ENCODE results near the gene GPC3. TPM values are rescaled to one million over a fixed set of nuclear protein-coding genes. Genes with fewer than 3 reads are reported as not detected.

The GPC3 gene
- total and polyA plus RNA-seq, 2 experiments from 2014 or later: 36.8 to 60.1 TPM

- Histone ChIP-seq H3K27ac (ENCODE audit: low read depth) (no peak overlapping the region), H3F3A (replicated peaks; ENCODE audit: low read depth) (no peaks in the 10 kb centered on the region), H2AFZ (no peak overlapping the region), H3K4me2 (no peak overlapping the region), H3K27me3 (ENCODE audit: insufficient read depth) (no peaks in the 10 kb centered on the region), H4K20me1 (replicated peaks; ENCODE audit: insufficient read depth) (no peaks in the 10 kb centered on the region), H3K4me1 (ENCODE audit: insufficient read depth) (peaks cover 14% of the 10 kb centered on the region), H3K9me2 (ENCODE audit: insufficient read depth) (no peaks in the 10 kb centered on the region), H3K4me3 (no peak overlapping the region), H3K36me3 (ENCODE audit: insufficient read depth) (no peaks in the 10 kb centered on the region), H3K79me2 (replicated peaks; ENCODE audit: insufficient read depth) (no peaks in the 10 kb centered on the region)
- no peaks in the 10 kb centered on the region for H3K9me3 Mint-ChIP-seq
- ATAC-seq (no peak), DNase-seq (ENCODE audit: low spot score) (no peak)
- H3K4me3 Mint-ChIP-seq: no peak overlapping the region
- no peaks in the 10 kb centered on the region for H3K36me3 Mint-ChIP-seq (ENCODE audit: low read depth)
- no peak overlapping the region for H3K27ac Mint-ChIP-seq
- H3K4me1 Mint-ChIP-seq: peaks cover 18% of the 10 kb centered on the region
- no peaks in the 10 kb centered on the region for H3K27me3 Mint-ChIP-seq (ENCODE audit: insufficient read depth, low read depth, poor library complexity)
- no peak for TF ChIP-seq ZNF331 (CRISPR knock-in tag; IDR thresholded peaks at IDR 0.05; ENCODE audit: low read depth)
- no peak for TF ChIP-seq EZH2phosphoT487 (IDR thresholded peaks at IDR 0.05; ENCODE audit: unreplicated experiment)
- no peak for TF ChIP-seq ETS1 (IDR thresholded peaks at IDR 0.05)
- TF ChIP-seq ZNF114 (CRISPR knock-in tag; IDR thresholded peaks at IDR 0.05): no peak
- no peak for TF ChIP-seq EZH2 (IDR thresholded peaks at IDR 0.05; ENCODE audit: low read depth, unreplicated experiment)
- no peak for TF ChIP-seq JUNB (IDR thresholded peaks at IDR 0.05; ENCODE audit: unreplicated experiment)
- TF ChIP-seq, protein P1, sequence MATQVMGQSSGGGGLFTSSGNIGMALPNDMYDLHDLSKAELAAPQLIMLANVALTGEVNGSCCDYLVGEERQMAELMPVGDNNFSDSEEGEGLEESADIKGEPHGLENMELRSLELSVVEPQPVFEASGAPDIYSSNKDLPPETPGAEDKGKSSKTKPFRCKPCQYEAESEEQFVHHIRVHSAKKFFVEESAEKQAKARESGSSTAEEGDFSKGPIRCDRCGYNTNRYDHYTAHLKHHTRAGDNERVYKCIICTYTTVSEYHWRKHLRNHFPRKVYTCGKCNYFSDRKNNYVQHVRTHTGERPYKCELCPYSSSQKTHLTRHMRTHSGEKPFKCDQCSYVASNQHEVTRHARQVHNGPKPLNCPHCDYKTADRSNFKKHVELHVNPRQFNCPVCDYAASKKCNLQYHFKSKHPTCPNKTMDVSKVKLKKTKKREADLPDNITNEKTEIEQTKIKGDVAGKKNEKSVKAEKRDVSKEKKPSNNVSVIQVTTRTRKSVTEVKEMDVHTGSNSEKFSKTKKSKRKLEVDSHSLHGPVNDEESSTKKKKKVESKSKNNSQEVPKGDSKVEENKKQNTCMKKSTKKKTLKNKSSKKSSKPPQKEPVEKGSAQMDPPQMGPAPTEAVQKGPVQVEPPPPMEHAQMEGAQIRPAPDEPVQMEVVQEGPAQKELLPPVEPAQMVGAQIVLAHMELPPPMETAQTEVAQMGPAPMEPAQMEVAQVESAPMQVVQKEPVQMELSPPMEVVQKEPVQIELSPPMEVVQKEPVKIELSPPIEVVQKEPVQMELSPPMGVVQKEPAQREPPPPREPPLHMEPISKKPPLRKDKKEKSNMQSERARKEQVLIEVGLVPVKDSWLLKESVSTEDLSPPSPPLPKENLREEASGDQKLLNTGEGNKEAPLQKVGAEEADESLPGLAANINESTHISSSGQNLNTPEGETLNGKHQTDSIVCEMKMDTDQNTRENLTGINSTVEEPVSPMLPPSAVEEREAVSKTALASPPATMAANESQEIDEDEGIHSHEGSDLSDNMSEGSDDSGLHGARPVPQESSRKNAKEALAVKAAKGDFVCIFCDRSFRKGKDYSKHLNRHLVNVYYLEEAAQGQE (IDR thresholded peaks at IDR 0.05; ENCODE audit: unreplicated experiment): no peak
- TF ChIP-seq CTCF (conservative IDR thresholded peaks at IDR 0.05; ENCODE audit: low read depth in 2 of 2): no peak
- TF ChIP-seq, protein P2, sequence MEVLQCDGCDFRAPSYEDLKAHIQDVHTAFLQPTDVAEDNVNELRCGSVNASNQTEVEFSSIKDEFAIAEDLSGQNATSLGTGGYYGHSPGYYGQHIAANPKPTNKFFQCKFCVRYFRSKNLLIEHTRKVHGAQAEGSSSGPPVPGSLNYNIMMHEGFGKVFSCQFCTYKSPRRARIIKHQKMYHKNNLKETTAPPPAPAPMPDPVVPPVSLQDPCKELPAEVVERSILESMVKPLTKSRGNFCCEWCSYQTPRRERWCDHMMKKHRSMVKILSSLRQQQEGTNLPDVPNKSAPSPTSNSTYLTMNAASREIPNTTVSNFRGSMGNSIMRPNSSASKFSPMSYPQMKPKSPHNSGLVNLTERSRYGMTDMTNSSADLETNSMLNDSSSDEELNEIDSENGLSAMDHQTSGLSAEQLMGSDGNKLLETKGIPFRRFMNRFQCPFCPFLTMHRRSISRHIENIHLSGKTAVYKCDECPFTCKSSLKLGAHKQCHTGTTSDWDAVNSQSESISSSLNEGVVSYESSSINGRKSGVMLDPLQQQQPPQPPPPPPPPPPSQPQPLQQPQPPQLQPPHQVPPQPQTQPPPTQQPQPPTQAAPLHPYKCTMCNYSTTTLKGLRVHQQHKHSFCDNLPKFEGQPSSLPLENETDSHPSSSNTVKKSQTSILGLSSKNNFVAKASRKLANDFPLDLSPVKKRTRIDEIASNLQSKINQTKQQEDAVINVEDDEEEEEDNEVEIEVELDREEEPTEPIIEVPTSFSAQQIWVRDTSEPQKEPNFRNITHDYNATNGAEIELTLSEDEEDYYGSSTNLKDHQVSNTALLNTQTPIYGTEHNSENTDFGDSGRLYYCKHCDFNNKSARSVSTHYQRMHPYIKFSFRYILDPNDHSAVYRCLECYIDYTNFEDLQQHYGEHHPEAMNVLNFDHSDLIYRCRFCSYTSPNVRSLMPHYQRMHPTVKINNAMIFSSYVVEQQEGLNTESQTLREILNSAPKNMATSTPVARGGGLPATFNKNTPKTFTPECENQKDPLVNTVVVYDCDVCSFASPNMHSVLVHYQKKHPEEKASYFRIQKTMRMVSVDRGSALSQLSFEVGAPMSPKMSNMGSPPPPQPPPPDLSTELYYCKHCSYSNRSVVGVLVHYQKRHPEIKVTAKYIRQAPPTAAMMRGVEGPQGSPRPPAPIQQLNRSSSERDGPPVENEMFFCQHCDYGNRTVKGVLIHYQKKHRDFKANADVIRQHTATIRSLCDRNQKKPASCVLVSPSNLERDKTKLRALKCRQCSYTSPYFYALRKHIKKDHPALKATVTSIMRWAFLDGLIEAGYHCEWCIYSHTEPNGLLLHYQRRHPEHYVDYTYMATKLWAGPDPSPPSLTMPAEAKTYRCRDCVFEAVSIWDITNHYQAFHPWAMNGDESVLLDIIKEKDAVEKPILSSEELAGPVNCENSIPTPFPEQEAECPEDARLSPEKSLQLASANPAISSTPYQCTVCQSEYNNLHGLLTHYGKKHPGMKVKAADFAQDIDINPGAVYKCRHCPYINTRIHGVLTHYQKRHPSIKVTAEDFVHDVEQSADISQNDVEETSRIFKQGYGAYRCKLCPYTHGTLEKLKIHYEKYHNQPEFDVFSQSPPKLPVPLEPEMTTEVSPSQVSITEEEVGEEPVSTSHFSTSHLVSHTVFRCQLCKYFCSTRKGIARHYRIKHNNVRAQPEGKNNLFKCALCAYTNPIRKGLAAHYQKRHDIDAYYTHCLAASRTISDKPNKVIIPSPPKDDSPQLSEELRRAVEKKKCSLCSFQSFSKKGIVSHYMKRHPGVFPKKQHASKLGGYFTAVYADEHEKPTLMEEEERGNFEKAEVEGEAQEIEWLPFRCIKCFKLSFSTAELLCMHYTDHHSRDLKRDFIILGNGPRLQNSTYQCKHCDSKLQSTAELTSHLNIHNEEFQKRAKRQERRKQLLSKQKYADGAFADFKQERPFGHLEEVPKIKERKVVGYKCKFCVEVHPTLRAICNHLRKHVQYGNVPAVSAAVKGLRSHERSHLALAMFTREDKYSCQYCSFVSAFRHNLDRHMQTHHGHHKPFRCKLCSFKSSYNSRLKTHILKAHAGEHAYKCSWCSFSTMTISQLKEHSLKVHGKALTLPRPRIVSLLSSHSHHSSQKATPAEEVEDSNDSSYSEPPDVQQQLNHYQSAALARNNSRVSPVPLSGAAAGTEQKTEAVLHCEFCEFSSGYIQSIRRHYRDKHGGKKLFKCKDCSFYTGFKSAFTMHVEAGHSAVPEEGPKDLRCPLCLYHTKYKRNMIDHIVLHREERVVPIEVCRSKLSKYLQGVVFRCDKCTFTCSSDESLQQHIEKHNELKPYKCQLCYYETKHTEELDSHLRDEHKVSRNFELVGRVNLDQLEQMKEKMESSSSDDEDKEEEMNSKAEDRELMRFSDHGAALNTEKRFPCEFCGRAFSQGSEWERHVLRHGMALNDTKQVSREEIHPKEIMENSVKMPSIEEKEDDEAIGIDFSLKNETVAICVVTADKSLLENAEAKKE (CRISPR knock-in tag; IDR thresholded peaks at IDR 0.05): no peak
- TF ChIP-seq NANOG (IDR thresholded peaks at IDR 0.05; ENCODE audit: borderline replicate concordance): no peak
- TF ChIP-seq POLR2AphosphoS5 (IDR thresholded peaks at IDR 0.05; ENCODE audit: low read depth): no peak
- TF ChIP-seq STAT1 (IDR thresholded peaks at IDR 0.05; ENCODE audit: unreplicated experiment): no peak
Observed at GRCh38 chrX:133563705-133564104, 421.7 kb downstream of the GPC3 start.

Data from GM23338 (cell line).